T-helper 1 cell treated with Interleukin-12 subunit alpha and Interleukin-12 subunit beta and Interleukin-4 antibody, amounts not matched to agents 30 ng/mL and 1 ng/mL, for 36 hours (primary cell): ENCODE results near the gene SPOP. TPM values are rescaled to one million over a fixed set of nuclear protein-coding genes. Genes with fewer than 3 reads are reported as not detected.

Experiments
- intact Hi-C: fragments of 100-400 bp; cut with micrococcal nuclease; formaldehyde crosslinking; loops from one replicate; pipeline ENCODE4 v1.15.1; 2024
- total RNA-seq: library from RNA; stranded (reverse); gene quantifications from 2 replicates; pipeline ENCODE4 v1.2.3, GENCODE V29; 2022

SPOP gene
- total RNA-seq, 1 donor from 2014 or later = 72.2 TPM

DNA sequence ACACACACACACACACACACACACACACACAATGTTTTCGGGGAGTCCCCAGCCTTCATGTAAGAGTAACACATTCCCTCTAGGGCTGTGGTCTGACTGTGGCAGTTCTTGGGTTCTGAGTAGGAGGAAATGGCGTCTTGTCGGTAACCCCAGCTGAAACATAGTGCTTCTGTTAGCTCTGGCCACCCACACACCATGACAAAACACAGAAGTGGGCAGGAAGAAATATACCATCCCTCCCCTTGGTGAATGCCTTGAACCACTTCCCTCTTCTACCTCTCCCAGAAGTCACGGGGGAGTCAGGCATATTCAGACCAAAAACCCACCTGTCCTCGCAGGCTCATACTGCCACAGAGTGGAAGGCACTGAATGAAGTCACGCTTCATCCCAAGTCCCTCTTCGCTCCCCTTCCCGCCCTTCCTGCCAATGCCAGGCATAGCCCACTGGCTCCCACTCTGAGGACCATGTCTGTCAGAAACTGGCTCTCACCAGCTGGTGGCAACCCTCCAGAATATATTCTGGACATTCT is 18.4 kb upstream of the SPOP start:
- intact Hi-C loops = loop anchor here (1.0 to 10.0 kb wide), 5 partner anchors 12 to 301 kb away; partner anchors contain the start of genes DLX3, NGFR and SPOP

DNA sequence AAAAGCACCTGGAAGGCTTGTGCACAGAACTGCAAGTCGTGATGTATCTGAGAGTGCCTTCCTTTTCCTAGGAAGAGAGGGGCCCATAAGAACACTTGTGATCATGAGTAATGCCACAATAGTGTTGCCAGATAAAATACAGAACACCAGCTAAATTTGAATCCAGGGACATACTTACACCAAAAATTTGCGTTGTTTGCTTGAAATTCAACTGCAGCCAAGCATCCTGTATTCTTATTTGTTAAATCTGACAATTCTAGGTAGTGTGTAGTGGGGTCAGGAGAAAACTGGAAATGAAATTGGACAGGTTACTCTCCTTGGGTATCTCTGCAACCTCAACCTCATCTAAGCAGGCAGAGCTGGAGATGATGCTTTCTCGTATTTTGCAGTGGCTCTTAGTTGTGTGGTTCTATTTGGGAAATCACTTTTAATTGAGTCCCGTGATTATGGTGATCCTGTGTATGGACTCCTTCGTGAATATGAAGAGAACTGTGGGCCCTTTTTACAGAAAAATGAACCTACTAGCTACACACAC is 17.9 kb upstream of the SPOP start:
- intact Hi-C loops = loop anchor here (1.0 to 10.0 kb wide), 6 partner anchors 13 to 302 kb away; partner anchors contain the start of genes DLX3, NGFR, NXPH3 and SPOP

DNA sequence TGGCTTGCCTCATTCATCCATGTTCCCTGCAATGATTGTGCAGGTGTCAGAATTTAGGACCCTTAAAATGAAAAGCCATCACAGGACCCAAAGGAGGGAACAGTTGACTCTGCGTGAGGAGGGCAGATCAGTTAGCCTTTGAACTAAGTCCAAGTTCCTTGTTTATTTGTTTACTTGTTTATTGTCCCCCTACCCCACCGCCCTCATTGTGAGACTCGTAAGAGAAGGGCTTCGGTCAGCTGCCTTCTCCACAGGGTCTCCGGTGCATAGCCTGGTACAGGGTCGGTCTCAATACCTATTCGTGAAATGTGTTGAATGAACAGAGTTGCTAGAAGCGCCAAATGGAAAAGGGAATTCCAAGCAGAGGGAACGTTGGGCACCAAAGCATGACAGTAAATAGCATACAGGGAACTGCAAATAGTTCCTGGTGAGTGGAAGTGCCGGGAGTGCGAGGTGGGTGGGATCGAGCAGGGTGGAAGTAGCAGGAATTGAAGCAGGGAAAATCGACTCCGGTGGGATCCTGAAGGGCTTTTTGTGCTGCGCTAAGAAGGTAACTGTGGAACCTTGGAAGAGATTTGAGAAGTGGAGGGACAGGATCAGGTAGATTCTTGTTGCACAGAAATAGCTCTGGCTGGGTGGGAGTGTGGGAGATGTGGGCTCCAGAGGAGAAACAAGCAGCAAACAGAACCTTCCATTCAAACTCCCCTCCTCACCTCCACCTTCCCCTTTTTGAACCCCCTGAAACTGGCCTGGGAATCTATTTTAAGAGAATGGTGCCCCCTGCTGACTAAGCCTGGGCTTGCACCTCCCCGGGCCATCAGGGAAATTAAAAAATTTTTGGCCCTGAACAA is 17.2 kb upstream of the SPOP start:
- intact Hi-C loops = loop anchor here (1.0 to 10.0 kb wide), 3 partner anchors 120 to 302 kb away; partner anchors contain the start of genes DLX3, NGFR and NXPH3

GRCh38 chr17:49692751-49693150 is 14.9 kb upstream of the SPOP start:
- intact Hi-C loops = loop anchor here (10.0 kb wide), 1 partner anchor 198 kb away; the partner anchor contains the start of gene NGFR

GRCh38 chr17:49691677-49692191 is 13.8 kb upstream of the SPOP start:
- intact Hi-C loops = loop anchor here (10.0 kb wide), 1 partner anchor 197 kb away; the partner anchor contains the start of gene NGFR

- intact Hi-C loops = loop anchor here (10.0 kb wide), 1 partner anchor 196 kb away; the partner anchor contains the start of gene NGFR
Observed at GRCh38 chr17:49691086-49691676, 13.3 kb upstream of the SPOP start.

GRCh38 chr17:49690256-49690655 is 12.4 kb upstream of the SPOP start:
- intact Hi-C loops = loop anchor here (10.0 kb wide), 1 partner anchor 195 kb away; the partner anchor contains the start of gene NGFR

DNA sequence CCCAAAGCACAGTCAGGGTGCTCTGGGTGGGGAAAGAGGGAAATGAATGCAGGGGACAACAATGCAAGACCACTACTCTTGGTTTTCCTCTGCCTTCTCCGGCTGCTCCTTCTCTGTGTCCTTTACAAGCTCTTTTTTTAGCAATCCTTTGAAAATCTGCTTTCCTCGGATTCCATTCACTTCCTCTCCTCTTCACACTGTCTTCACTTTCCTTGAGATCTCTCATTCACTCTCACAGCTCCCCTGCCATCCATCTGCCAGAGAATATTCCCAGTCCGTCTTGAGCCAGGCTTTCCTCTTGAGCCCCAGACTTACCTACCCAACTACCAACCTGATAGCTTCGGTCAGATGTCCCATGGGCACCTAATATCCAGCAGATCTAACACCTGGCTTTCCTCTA is 11.0 kb upstream of the SPOP start:
- intact Hi-C loops = loop anchor here (1.0 kb wide), 1 partner anchor 11 kb away; the partner anchor contains the start of gene SPOP

DNA sequence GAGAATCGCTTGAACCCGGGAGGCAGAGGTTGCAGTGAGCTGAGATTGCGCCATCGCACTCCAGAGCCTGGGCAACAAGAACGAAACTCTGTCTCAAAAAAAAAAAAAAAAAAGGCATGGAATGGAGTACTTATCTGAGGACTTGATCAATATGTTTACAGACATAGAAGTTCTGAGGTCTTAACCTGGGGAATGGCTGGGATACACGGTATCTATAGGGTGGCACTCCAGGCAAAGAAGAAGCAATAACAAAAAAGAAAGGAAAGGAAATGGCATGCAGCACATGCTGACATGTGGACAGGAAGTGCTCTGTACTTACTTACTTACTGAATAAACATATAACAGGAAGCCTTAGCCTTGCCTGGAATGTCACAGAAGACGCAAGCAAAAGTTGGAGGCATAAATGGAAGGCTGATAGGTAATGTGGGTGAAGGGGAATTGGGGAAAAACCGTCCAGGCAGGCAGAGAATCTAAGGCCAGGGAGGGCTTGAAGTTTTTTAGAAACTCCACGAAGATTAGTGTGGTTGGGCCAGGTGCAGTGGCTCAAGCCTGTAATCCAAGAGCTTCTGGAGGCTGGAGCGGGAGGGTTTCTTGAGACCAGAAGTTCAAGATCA is 10.1 kb upstream of the SPOP start:
- intact Hi-C loops = loop anchor here (1.0 kb wide), 1 partner anchor 10 kb away; the partner anchor contains the start of gene SPOP

- intact Hi-C loops = no loop called here
Observed at GRCh38 chr17:49681106-49681979, 3.4 kb upstream of the SPOP start.

DNA sequence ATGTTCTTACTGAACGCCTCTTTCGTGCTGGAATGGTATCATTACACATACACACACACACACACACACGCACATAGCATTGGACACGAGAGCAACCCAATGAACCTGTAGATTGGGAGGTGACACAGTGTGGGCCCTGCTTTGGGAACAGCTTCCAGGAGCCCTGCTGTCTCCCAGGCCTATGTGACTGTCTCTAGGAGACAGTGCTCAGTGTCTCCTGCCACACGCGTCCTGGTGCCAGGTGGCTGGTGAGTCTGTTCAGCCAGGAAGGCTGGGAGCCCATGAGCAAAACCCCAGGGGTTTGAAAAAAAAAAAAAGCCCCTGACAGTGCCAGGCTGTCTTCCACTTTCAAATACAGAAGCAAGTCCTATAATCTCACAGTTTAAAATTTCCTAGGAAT is 2.4 kb upstream of the SPOP start:
- intact Hi-C loops = no loop called here

DNA sequence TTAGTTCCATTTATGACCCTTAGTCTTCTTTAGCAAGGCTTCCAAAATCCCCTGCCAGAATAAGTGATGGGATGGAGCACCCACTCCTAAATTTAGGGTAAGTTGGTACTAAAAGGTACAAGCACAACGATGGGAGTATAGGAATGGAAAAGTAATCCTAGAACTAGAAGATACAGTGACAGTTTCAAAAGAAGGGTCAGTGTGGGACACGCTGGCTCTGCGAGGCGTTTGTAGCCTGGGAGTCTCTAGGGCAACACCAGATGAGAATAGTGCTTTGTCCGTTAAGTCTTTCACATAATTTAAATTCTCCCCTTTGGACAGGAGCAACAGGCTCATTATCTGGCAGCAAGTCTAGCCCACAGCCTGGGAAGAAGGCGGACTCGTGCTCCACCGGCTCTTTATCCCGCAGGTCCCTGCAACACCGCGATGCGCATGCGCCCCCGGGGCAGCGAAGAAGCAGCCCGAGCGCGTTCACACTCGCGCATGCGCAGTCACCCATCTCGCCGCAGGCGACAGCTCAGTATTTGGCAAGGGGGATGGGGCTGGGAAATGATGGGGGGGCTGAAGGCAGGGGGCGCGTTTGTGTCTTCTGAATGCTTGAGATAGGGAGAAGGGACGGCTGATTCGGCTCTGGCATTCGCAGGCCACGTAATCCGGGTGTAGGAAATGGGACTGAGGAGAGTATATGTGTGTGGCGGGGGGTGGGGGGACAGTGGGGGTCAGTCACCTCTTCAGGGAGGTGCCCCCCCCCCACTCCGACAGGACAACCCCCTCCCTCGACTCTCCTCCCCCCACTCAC is 564 bp downstream of the SPOP start:
- intact Hi-C loops = loop anchor here (2.0 to 10.0 kb wide), 5 partner anchors 31 to 843 kb away; partner anchors contain the start of genes CALCOCO2 and PPP1R9B

DNA sequence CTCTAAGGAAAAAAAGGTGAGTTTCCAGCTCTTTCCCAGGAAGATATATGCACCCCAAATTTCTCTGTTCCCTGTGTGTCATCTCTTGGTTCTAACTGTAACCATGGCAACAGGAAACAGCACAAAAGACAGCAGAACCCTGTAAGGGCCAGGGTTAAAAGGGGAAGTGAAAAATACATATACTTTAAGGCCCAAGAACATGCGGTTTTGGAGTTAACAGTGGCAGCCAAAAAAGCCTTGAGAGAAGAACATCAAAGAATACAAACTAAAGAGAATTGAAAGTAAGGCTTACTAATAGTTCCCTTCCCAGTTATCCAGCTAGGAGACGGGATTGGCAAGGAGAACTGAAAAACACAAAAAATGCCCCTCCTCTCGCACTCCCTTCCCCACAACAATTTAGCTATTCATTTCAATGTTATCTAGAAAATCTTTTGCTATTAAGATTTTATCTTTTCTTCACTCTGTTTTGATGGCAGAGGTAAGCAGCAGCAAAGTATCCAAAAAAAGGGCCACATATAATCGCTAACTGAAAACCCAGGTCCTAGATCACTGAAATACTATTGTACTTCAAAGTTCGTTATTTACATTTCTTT is 1.5 kb downstream of the SPOP start:
- intact Hi-C loops = loop anchor here (2.0 to 10.0 kb wide), 5 partner anchors 30 to 842 kb away; partner anchors contain the start of genes CALCOCO2 and PPP1R9B

DNA sequence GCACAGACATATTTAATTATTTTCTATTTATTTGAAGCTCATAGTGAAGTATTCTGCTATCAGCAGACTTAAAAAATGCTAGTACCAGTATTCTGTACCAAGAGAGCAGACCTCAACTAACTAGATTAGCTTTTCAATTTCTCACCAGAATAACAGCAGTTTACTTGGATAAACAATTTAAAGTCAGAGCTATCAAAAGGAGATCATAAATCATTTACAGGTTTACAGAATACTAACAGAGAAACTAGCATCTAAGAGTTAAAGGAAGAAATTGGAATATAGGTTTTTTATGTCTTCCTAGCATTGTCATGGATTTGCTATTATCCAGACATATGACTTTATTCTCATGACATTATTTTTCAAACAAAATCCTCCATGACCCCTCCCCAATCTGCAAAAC is 3.4 kb downstream of the SPOP start:
- intact Hi-C loops = loop anchor here (10.0 kb wide), 1 partner anchor 840 kb away; the partner anchor contains the start of gene CALCOCO2

DNA sequence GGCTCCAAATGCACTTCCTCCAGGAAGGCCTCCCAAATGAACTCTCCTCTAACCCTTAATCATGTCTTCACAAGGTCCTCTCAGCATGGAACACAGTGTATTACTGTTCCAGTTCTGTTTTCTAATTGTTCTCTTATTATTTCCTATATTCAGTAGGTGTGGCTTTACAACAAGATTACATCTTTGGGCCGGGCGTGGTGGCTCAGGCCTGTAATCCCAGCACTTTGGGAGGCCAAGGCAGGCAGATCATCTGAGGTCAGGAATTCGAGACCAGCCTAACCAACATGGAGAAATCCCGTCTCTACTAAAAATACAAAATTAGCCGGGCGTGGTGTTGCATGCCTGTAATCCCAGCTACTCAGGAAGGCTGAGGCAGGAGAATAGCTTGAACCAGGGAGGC is 4.2 kb downstream of the SPOP start:
- intact Hi-C loops = loop anchor here (10.0 kb wide), 1 partner anchor 839 kb away; the partner anchor contains the start of gene CALCOCO2

GRCh38 chr17:49670641-49671040 is 7.3 kb downstream of the SPOP start:
- intact Hi-C loops = loop anchor here (10.0 kb wide), 1 partner anchor 836 kb away; the partner anchor contains the start of gene CALCOCO2

GRCh38 chr17:49670002-49670401 is 7.9 kb downstream of the SPOP start:
- intact Hi-C loops = loop anchor here (10.0 kb wide), 1 partner anchor 835 kb away; the partner anchor contains the start of gene CALCOCO2

DNA sequence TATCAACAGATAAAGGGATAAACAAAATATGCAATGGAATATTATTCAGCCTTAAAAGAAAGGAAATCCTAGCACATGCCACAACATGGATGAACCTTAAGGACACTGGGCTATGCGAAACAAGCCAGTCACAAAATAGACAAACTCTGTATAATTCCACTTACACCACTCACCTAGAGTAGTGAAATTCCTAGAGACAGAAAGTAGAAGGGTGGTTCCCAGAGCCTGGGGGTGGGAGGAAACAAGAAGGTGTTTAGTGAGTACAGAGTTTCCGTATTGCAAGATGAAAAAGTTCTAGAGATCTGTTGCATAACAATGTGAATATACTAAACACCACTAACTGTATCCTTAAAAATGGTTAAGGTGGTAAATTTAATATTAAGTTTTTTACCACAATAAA is 10.0 kb downstream of the SPOP start:
- intact Hi-C loops = no loop called here
